ENCODE results near the gene LCN1.

Gene LCN1

DNA sequence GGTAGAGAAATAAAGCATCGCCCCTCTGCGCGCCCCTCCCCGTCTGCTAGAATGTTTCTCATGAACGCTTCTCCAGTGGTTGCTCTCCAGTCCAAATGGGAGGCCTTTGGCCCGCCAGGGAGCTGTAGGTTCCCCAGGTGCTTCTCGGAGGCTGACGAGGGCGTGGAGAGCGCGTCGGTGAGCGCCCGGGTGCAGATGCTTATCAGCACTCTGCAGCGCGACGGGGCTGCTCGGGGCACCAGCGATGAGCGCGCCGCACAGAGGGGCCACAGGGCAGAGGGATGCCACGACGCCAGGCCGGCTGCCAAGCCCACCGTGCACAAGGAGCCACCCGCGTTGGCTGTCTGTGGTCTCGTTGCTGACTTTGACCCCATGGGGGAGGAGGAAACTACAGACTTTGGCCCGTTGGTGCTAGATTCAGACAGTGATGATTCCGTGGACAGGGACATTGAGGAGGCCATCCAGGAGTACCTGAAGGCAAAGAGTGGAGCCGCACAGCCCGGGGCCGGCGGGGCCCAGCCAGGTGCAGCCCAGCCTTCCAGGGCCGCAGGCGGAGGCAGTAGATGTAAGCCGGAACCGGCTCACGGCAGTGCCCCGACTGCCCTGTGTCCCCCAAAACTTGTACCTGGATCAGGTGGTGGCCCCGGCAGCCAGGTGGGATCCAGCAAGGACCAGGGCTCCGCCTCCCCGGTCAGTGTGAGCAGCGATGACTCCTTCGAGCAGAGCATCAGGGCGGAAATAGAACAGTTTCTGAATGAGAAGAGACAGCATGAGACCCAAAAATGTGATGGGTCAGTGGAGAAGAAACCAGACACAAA is 36.6 kb upstream of the LCN1 start:
- TF ChIP-seq GATA3 (IDR thresholded peaks at IDR 0.05; ENCODE audit: low read depth, low read length) (no peak), GATA2 (IDR thresholded peaks at IDR 0.05; ENCODE audit: low read depth, low read length) (no peak)

DNA sequence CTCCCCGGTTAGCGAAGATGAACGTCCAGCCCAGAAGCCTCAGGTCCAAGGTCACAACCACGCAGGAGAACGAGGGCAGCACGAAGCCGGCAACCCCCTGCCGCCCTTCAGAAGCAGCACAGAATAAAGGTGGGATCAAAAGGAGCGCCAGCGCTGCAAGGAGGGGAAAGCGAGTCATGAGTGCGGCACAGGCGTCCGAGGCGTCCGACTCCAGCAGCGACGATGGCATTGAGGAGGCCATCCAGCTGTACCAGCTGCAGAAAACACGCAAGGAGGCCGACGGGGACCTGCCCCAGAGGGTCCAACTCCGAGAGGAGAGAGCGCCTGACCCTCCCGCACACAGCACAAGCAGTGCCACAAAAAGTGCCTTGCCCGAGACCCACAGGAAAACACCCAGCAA is 35.9 kb upstream of the LCN1 start:
- TF ChIP-seq GATA3 (IDR thresholded peaks at IDR 0.05; ENCODE audit: low read depth, low read length) (no peak), GATA2 (IDR thresholded peaks at IDR 0.05; ENCODE audit: low read depth, low read length) (no peak)

- TF ChIP-seq GATA2 (IDR thresholded peaks at IDR 0.05; ENCODE audit: low read depth, low read length) (no peak), GATA3 (IDR thresholded peaks at IDR 0.05; ENCODE audit: low read depth, low read length) (no peak)
Measured at GRCh38 chr9:135485832-135486231, 35.4 kb upstream of the LCN1 start.

DNA sequence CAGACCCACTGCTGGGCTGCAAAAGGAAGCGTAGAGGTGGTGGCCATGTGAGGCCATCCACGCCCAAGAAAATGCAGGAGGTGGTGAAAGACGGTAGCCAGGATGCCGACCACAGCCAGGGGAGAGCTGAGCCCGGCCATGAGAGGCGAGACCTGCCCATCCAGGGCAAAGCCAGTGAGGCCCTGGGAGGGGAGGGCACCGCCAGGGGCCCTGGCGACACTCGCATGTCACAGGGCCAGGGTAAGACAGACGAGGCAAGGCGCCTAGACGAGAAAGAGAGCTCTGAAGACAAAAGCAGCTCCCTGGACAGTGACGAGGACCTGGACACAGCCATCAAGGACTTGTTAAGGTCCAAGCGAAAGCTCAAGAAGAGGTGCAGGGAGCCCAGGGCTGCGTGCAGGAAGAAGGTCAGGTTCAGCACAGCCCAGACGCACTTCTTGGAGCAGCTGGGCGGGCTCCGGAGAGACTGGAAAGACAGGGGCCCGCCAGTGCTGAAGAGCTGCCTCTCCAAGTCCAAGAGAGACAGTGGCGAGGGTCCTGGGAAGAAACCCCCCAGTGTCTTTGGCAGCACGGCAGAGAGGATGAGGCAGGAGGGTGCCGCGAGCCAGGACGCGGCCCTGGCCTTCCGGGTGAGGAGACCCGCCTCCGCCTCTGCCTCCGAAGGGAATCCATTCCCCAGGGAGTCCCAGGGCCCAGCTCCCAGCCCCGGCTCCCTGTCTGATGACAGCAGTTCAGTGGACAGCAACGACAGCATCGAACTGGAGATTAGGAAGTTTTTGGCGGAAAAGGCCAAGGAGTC is 34.8 kb upstream of the LCN1 start:
- TF ChIP-seq GATA2 (IDR thresholded peaks at IDR 0.05; ENCODE audit: low read depth, low read length), result no peak
- TF ChIP-seq GATA3 (IDR thresholded peaks at IDR 0.05; ENCODE audit: low read depth, low read length), result no peak

DNA sequence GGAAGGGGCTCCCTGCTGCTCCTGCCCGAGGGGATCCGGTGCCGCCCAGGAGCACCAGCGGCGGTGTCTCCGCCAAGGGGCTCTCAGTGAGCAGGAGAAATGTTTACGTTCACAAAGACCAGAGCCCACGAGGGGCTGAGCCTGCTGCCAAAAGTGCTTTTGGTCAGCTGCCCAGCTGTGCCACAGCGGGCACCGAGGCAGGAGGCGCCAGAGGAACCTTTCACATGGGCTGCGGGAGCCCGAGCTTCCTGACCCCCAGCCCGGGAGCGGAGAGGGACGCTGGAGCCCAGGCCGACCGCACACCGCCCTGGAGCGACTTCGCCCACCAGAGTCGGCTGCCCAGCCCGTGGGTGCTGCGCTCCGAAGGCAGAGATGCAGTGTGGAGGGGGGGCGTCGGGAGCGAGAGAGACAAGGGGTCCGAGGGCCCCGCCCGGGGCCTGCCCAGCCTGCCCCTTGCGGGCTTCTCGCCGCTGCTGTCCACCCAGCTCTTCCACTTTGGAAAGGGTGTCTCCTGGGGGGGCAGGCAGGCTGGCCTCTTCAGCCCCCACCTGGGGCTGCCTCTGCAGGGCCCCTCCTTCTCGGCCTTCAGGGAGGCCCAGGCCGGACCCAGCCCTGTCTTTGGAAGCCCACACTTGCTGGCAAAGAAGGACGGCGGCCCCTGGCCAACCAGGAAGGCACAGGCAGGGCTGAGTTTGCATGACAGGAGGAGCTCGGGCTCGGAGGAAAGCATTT is 33.8 kb upstream of the LCN1 start:
- TF ChIP-seq GATA2 (IDR thresholded peaks at IDR 0.05; ENCODE audit: low read depth, low read length) (no peak), GATA3 (IDR thresholded peaks at IDR 0.05; ENCODE audit: low read depth, low read length) (no peak)

DNA sequence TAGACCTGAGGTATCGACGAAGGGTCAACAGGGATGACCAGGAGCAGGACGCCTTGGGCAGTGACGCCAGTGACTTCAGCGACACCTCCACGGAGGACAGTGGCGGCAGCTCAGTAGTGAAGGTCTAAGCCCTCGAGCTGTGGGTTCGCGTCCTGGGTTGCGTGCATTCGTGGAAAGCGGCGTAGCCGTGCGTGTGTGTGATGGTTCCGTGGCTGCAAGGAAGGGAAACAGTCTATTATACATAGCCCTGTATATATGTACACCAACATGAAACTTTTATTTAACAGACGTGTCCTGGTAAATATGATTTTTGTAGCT is 33.3 kb upstream of the LCN1 start:
- no peak for TF ChIP-seq GATA3 (IDR thresholded peaks at IDR 0.05; ENCODE audit: low read depth, low read length)
- no peak for TF ChIP-seq GATA2 (IDR thresholded peaks at IDR 0.05; ENCODE audit: low read depth, low read length)

DNA sequence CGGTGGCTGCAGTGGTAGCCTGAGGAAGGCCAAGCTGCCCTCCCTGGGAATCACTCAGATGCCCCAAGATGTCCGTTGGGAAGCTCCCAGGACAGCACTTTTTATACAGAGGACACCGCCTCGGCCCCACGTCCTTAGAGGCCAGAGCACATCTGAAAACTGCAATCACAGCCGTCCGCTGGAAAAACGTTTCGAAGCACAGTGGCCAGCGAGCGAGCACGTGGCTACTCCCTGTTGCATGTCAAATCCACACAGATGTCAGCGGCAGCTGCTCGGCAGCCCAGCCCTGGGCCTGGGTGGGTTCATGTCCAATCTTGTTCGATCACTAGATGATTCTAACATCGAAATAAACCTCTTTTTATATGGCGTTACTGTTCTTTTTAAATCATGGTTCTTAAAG is 32.7 kb upstream of the LCN1 start:
- TF ChIP-seq GATA3 (IDR thresholded peaks at IDR 0.05; ENCODE audit: low read depth, low read length) (no peak), GATA2 (IDR thresholded peaks at IDR 0.05; ENCODE audit: low read depth, low read length) (no peak)

- TF ChIP-seq GATA3 (IDR thresholded peaks at IDR 0.05; ENCODE audit: low read depth, low read length) (no peak), GATA2 (IDR thresholded peaks at IDR 0.05; ENCODE audit: low read depth, low read length) (no peak)
Measured at GRCh38 chr9:135489188-135489906, 31.9 kb upstream of the LCN1 start.

- TF ChIP-seq GATA3 (IDR thresholded peaks at IDR 0.05; ENCODE audit: low read depth, low read length), result no peak
- no peak for TF ChIP-seq GATA2 (IDR thresholded peaks at IDR 0.05; ENCODE audit: low read depth, low read length)
Measured at GRCh38 chr9:135490166-135490870, 30.9 kb upstream of the LCN1 start.

- TF ChIP-seq GATA3 (IDR thresholded peaks at IDR 0.05; ENCODE audit: low read depth, low read length) (no peak), GATA2 (IDR thresholded peaks at IDR 0.05; ENCODE audit: low read depth, low read length) (no peak)
Measured at GRCh38 chr9:135490980-135491464, 30.2 kb upstream of the LCN1 start.

DNA sequence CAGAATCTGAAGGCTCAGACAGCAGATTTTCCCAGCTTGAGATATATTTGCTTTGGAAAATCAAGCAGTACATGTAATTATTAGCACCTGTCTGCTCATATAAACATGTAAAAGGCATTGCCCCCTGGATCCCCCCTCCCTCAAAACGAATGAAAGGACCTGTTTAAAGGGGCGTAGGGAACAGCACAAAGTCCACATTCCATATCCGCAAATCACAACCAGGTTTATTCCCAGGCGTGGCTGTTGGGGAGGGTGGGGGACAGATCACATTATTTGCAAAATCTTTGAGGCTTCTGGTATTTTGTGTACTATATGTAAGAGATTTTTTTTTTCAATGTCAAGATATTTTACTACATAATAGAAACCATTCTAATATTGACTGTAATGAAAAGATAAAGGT is 29.5 kb upstream of the LCN1 start:
- no peak for TF ChIP-seq GATA3 (IDR thresholded peaks at IDR 0.05; ENCODE audit: low read depth, low read length)
- TF ChIP-seq GATA2 (IDR thresholded peaks at IDR 0.05; ENCODE audit: low read depth, low read length), result no peak

DNA sequence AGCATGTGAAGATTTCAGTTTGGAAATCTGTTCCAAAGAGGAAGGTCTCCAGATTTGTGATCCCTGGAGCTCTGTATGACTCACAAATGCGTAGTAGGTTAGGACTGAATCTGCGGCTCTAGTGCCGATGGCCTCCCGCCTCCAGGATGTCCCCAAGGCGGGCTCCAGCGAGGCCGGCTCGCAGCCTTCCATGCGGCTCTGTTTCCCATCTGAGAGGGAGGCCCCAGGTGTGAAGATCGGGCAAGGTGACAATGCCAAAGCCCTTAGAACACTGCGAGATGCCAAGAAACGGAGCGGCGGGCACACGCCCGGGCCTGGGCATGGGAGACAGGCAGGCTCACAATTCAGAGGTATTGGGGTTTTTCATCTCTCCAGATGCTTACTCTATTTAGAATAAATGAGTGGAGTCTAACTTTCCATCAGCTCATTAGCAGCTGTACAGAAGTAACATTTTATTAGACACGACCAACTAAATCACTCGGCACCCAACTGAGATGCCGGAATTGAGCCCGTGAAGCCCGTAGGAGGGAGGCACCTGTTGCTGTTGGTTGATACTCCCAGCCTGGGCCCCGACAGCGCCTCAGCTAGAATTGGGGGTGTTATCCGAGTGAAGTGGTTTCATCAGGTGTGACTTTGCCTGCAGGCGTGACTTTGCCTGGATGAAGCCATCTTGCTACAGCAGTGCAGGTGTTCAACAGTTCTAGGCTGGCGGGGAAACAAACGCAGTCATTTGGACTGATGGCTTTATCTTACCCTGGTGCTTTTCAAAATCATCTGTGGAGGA is 28.2 kb upstream of the LCN1 start:
- no peak for TF ChIP-seq GATA3 (IDR thresholded peaks at IDR 0.05; ENCODE audit: low read depth, low read length)
- TF ChIP-seq GATA2 (IDR thresholded peaks at IDR 0.05; ENCODE audit: low read depth, low read length), result no peak
